Ovary (tissue), 9 donors: ENCODE measurements around the gene SPATA3. TPM values are rescaled to one million over a fixed set of nuclear protein-coding genes. Genes with fewer than 3 reads are reported as not detected.

Experiments
- DNase-seq, 5 donors: peaks; one replicate each; pipeline ENCODE4 v3.0.0-alpha.2; 2019 to 2020
- H3K27ac ChIP-seq, 2 donors: fragments of 200-600 bp; one replicate each; pipeline versions ENCODE4 v1.5.1 to v1.8.0; 2019 to 2022
- H3K27me3 ChIP-seq: fragments of 200-600 bp; one replicate; pipeline ENCODE4 v1.8.0; 2022
- H3K36me3 ChIP-seq: fragments of 200-600 bp; sonication (generic); one replicate; pipeline ENCODE4 v1.5.1; 2019
- H3K4me1 ChIP-seq: one replicate; pipeline ENCODE4 v1.8.1; 2013; ENCODE audit warnings: mild to moderate bottlenecking, moderate library complexity; ENCODE audit not compliant: insufficient read depth
- H3K4me3 ChIP-seq: fragments of 200-600 bp; sonication (generic); one replicate; pipeline ENCODE4 v1.5.1; 2017
- H3K9me3 ChIP-seq, 2 donors: fragments of 200-600 bp in 1 of 2; sonication (generic) in 1 of 2; one replicate each; pipeline versions ENCODE4 v1.5.1 to v1.8.1; 2013 to 2019; ENCODE audit warnings: mild to moderate bottlenecking in 1 of 2, moderate library complexity in 1 of 2
- CTCF ChIP-seq, 3 donors: fragments of 450-650 bp in 2 of 3; fragments of 200-600 bp in 1 of 3; IDR thresholded peaks; one replicate each; pipeline versions ENCODE4 v1.5.1 to v1.8.0; 2016 to 2022; ENCODE audit warnings: antibody characterized with exemption in 3 of 3, mild to moderate bottlenecking in 1 of 3
- EP300 ChIP-seq: sonication (generic); formaldehyde crosslinking; IDR thresholded peaks from one replicate; pipeline ENCODE4 v1.6.1; 2017; ENCODE audit warnings: antibody characterized with exemption
- POLR2A ChIP-seq: fragments of 450-650 bp; IDR thresholded peaks from one replicate; pipeline ENCODE4 v1.6.1; 2017; ENCODE audit warnings: antibody characterized with exemption, mild to moderate bottlenecking, moderate library complexity
- WGBS, 3 donors: extraction: QIAGEN DNeasy Blood & Tissue Kit in 1 of 3; methylation state at CpG; one replicate each; pipeline versions ENCODE4 v1.1.5 to v1.1.7; 2013 to 2017; 5-methylcytosine and 5-hydroxymethylcytosine counted together
- intact Hi-C, 4 donors: fragments of 100-400 bp; cut with DNase I; formaldehyde crosslinking; loops; one replicate each; pipeline versions ENCODE4 v1.11.0 to v1.15.1; 2022 to 2023
- polyA plus RNA-seq, 2 donors: library from polyadenylated mRNA; stranded (reverse); fragments of 200-250 nt in 1 of 2; fragments of 350-450 nt in 1 of 2; fragmentation: Illumina TruSeq in 1 of 2; extraction: RNeasy Lipid Tissue Mini Kit (QIAGEN cat#74804) in 1 of 2; gene quantifications; one replicate each; pipeline ENCODE4 v1.2.3, GENCODE V29; 2013 to 2014
- total RNA-seq, 7 donors: library from RNA; depleted of rRNA in 2 of 7; stranded (reverse); fragments of >200 nt in 2 of 7; fragmentation: NEBNext Ultra II Directional in 3 of 7; extraction: Animal tissue kit (Norgen Biotek cat#: 25700) in 3 of 7; gene quantifications; one replicate each; pipeline versions ENCODE4 v1.1.0 to v1.2.4, GENCODE V29; 2016 to 2023
- donor health status: DM: no; HTN: no; CAD: no; lungs with moderate emphysema.
- donor health status: DM: no; HTN: no; CAD: no.
- donor health status: Bipolar disorder and iron deficiency.
- donor health status: DM: yes; HTN: yes; CAD: no.
- donor health status: DM: no; HTN: no; CAD: no.
- donor health status: DM: yes; HTN: yes; CAD: no.

SPATA3 gene
- total and polyA plus RNA-seq, 9 donors: not detected

GRCh38 chr2:230998882-230999281 lies 3.0 kb downstream of the SPATA3 start:
- DNase-seq: no peak
- no peaks in the 10 kb centered on the region for H3K9me3 ChIP-seq
- 90 to 93% (median 91%) methylated on average over 2 of the region's 2 CpGs for WGBS, 3 donors
- no peaks in the 10 kb centered on the region for H3K36me3 ChIP-seq
- no peak overlapping the region for H3K4me3 ChIP-seq
- no peak overlapping the region for H3K27ac ChIP-seq
- TF ChIP-seq POLR2A: no peak
- TF ChIP-seq EP300: no peak
- no peak for TF ChIP-seq CTCF (IDR thresholded peaks at IDR 0.05)
- H3K4me1 ChIP-seq: no peaks in the 10 kb centered on the region
- intact Hi-C loops: no loop called here
- no peaks in the 10 kb centered on the region for H3K27me3 ChIP-seq

- intact Hi-C loops: no loop called here
- no peak overlapping the region for H3K4me3 ChIP-seq
- 61 to 69% (median 67%) methylated on average over 4 of the region's 4 CpGs for WGBS, 3 donors
These were observed 3.6 kb downstream of the SPATA3 start for GRCh38 chr2:230999477-230999876.

GRCh38 chr2:231000211-231000904 lies 4.4 kb downstream of the SPATA3 start:
- intact Hi-C loops: no loop called here
- Histone ChIP-seq H3K27ac (no peak overlapping the region), H3K4me1 (no peaks in the 10 kb centered on the region), H3K27me3 (no peaks in the 10 kb centered on the region), H3K36me3 (no peaks in the 10 kb centered on the region), H3K9me3 (no peaks in the 10 kb centered on the region), H3K4me3 (no peak overlapping the region)
- no peak for DNase-seq
- WGBS, 3 donors: 31 to 37% (median 31%) methylated on average over 24 of the region's 24 CpGs
- no peak for TF ChIP-seq POLR2A
- no peak for TF ChIP-seq CTCF (IDR thresholded peaks at IDR 0.05)
- TF ChIP-seq EP300: no peak

More at GRCh38 chr2:230999477-230999876, 3.6 kb downstream of the SPATA3 start:
- Histone ChIP-seq H3K27me3 (no peaks in the 10 kb centered on the region), H3K36me3 (no peaks in the 10 kb centered on the region), H3K27ac (no peak overlapping the region), H3K4me1 (no peaks in the 10 kb centered on the region), H3K9me3 (no peaks in the 10 kb centered on the region)
- no peak for DNase-seq
- no peak for TF ChIP-seq EP300

GRCh38 chr2:231001036-231001435 lies 5.1 kb downstream of the SPATA3 start:
- H3K4me1 ChIP-seq: no peaks in the 10 kb centered on the region
- no peaks in the 10 kb centered on the region for H3K27me3 ChIP-seq
- H3K27ac ChIP-seq: no peak overlapping the region
- no peak overlapping the region for H3K4me3 ChIP-seq
- DNase-seq: no peak
- H3K36me3 ChIP-seq: no peaks in the 10 kb centered on the region
- WGBS, 3 donors: 69 to 79% (median 77%) methylated on average over 7 of the region's 7 CpGs
- no peak for TF ChIP-seq POLR2A
- no peak for TF ChIP-seq CTCF (IDR thresholded peaks at IDR 0.05)
- no peak for TF ChIP-seq EP300
- intact Hi-C loops: no loop called here
- H3K9me3 ChIP-seq: no peaks in the 10 kb centered on the region

- intact Hi-C loops: no loop called here
- no peak for DNase-seq
These were observed 6.0 kb downstream of the SPATA3 start for GRCh38 chr2:231001921-231002320.

More at GRCh38 chr2:231001921-231002320, 6.0 kb downstream of the SPATA3 start:
- Histone ChIP-seq H3K36me3 (no peaks in the 10 kb centered on the region), H3K9me3 (no peaks in the 10 kb centered on the region), H3K27me3 (no peaks in the 10 kb centered on the region), H3K27ac (no peak overlapping the region), H3K4me3 (no peak overlapping the region), H3K4me1 (no peaks in the 10 kb centered on the region)
- TF ChIP-seq EP300 (no peak), POLR2A (no peak), CTCF (IDR thresholded peaks at IDR 0.05) (no peak)
- WGBS, 3 donors: 52 to 84% (median 54%) methylated on average over 4 of the region's 4 CpGs
